Esophagus squamous epithelium (tissue), 5 donors: Measurements from ENCODE around the gene ADPRM. TPM values are rescaled to one million over a fixed set of nuclear protein-coding genes. Genes with fewer than 3 reads are reported as not detected.

ENCODE experiments used
- DNase-seq: peaks from one replicate; lab custom pipeline; 2025; lab: John Stamatoyannopoulos, UW
- H3K27ac ChIP-seq, 4 donors: fragments of 200-600 bp; sonication (generic); one replicate each; pipeline ENCODE4 v1.5.1; 2016 to 2019; ENCODE audit warnings: mild to moderate bottlenecking in 1 of 4
- H3K27me3 ChIP-seq, 4 donors: fragments of 200-600 bp; sonication (generic); 1 replicate in 3 of 4; 2 replicates in 1 of 4; pipeline versions ENCODE4 v1.5.1 to v1.6.0; 2017 to 2021; ENCODE audit warnings: antibody characterized with exemption in 1 of 4
- H3K36me3 ChIP-seq, 3 donors: fragments of 200-600 bp; sonication (generic); one replicate each; pipeline ENCODE4 v1.5.1; 2016 to 2019
- H3K4me1 ChIP-seq, 3 donors: fragments of 200-600 bp; sonication (generic); one replicate each; pipeline ENCODE4 v1.5.1; 2017 to 2019
- H3K4me3 ChIP-seq, 4 donors: fragments of 200-600 bp; sonication (generic); 1 replicate in 3 of 4; 2 replicates in 1 of 4; pipeline ENCODE4 v1.5.1; 2016 to 2019; ENCODE audit warnings: mild to moderate bottlenecking in 2 of 4, moderate library complexity in 1 of 4
- H3K9me3 ChIP-seq, 3 donors: fragments of 200-600 bp; sonication (generic); one replicate each; pipeline ENCODE4 v1.5.1; 2016 to 2019
- CTCF ChIP-seq, 6 experiments: fragments of 450-650 bp in 4 of 6; fragments of 200-600 bp in 2 of 6; sonication (generic) in 2 of 6; IDR thresholded peaks; one replicate each; pipeline ENCODE4 v1.5.1; 2016 to 2019; ENCODE audit warnings: antibody characterized with exemption in 6 of 6, mild to moderate bottlenecking in 4 of 6, moderate library complexity in 4 of 6
- POLR2A ChIP-seq, 4 donors: fragments of 450-650 bp; IDR thresholded peaks; one replicate each; pipeline ENCODE4 v1.6.1; 2017; ENCODE audit warnings: antibody characterized with exemption in 4 of 4, mild to moderate bottlenecking in 4 of 4, moderate library complexity in 3 of 4
- WGBS, 2 donors: methylation state at CpG; one replicate each; pipeline ENCODE4 v1.1.5; 2018; 5-methylcytosine and 5-hydroxymethylcytosine counted together
- intact Hi-C: fragments of 100-400 bp; cut with DNase I; formaldehyde crosslinking; loops from one replicate; pipeline ENCODE4 v1.15.0; 2022
- total RNA-seq, 4 donors: library from RNA; depleted of rRNA; stranded (reverse); fragments of >200 nt; gene quantifications; one replicate each; pipeline ENCODE4 v1.1.0, GENCODE V29; 2016
- donor health status: DM: yes; HTN: yes; CAD: no.

ADPRM gene
- total RNA-seq, 4 donors from 2014 or later: 3.3 to 11.8 (median 4.4) TPM

GRCh38 chr17:10733666-10734065 lies 36.3 kb downstream of the ADPRM start:
- TF ChIP-seq POLR2A (IDR thresholded peaks at IDR 0.05) (no peak), CTCF (IDR thresholded peaks at IDR 0.05) (no peak)
- Histone ChIP-seq H3K27ac (no peak overlapping the region), H3K27me3 (no peaks in the 10 kb centered on the region), H3K9me3 (no peaks in the 10 kb centered on the region), H3K4me1 (peaks cover 0 to 44% (median 5%) of the 10 kb centered on the region in 3 donors), H3K36me3 (no peaks in the 10 kb centered on the region), H3K4me3 (no peak overlapping the region)
- 88 to 90% methylated on average over 3 of the region's 3 CpGs for WGBS, 2 donors
- no peak for DNase-seq
- intact Hi-C loops: no loop called here

- intact Hi-C loops: no loop called here
- H3K27ac ChIP-seq: no peak overlapping the region
- DNase-seq: no peak
- H3K36me3 ChIP-seq: no peaks in the 10 kb centered on the region
- 62 to 68% methylated on average over 2 of the region's 2 CpGs for WGBS, 2 donors
- H3K4me3 ChIP-seq: no peak overlapping the region
- H3K4me1 ChIP-seq: peaks cover 0 to 33% (median 5%) of the 10 kb centered on the region in 3 donors
- H3K9me3 ChIP-seq: no peaks in the 10 kb centered on the region
- TF ChIP-seq POLR2A (IDR thresholded peaks at IDR 0.05): no peak
- TF ChIP-seq CTCF (IDR thresholded peaks at IDR 0.05): no peak
- no peaks in the 10 kb centered on the region for H3K27me3 ChIP-seq
These were observed 37.9 kb downstream of the ADPRM start for GRCh38 chr17:10735251-10735650.

GRCh38 chr17:10735821-10736220 lies 38.4 kb downstream of the ADPRM start:
- Histone ChIP-seq H3K27ac (no peak overlapping the region), H3K27me3 (no peaks in the 10 kb centered on the region), H3K4me3 (no peak overlapping the region), H3K36me3 (no peaks in the 10 kb centered on the region), H3K9me3 (no peaks in the 10 kb centered on the region), H3K4me1 (peaks cover 0 to 27% (median 4%) of the 10 kb centered on the region in 3 donors)
- 83 to 90% methylated on average over 4 of the region's 4 CpGs for WGBS, 2 donors
- intact Hi-C loops: loop anchor here (2.0 kb wide), 1 partner anchor 109 kb away; no protein-coding TSS in a partner anchor
- TF ChIP-seq POLR2A (IDR thresholded peaks at IDR 0.05) (no peak), CTCF (IDR thresholded peaks at IDR 0.05) (no peak)
- DNase-seq: no peak

GRCh38 chr17:10737168-10737622 lies 39.8 kb downstream of the ADPRM start:
- intact Hi-C loops: loop anchor here (2.0 kb wide), 1 partner anchor 108 kb away; no protein-coding TSS in a partner anchor
- Histone ChIP-seq H3K27ac (peak overlapping the region in 3 of 4 donors; percentile 30 to 62 (median 43)), H3K27me3 (no peaks in the 10 kb centered on the region), H3K36me3 (no peaks in the 10 kb centered on the region), H3K9me3 (no peaks in the 10 kb centered on the region), H3K4me1 (peaks cover 0 to 19% (median 0%) of the 10 kb centered on the region in 3 donors), H3K4me3 (no peak overlapping the region)
- peak; percentile 36 to 89 (median 78) for TF ChIP-seq CTCF (IDR thresholded peaks at IDR 0.05)
- no peak for TF ChIP-seq POLR2A (IDR thresholded peaks at IDR 0.05)
- no peak for DNase-seq
- WGBS, 2 donors: 4% methylated on average over 6 of the region's 6 CpGs

GRCh38 chr17:10737736-10738135 lies 40.3 kb downstream of the ADPRM start:
- H3K4me3 ChIP-seq: no peak overlapping the region
- DNase-seq: no peak
- intact Hi-C loops: loop anchor here (2.0 kb wide), 1 partner anchor 107 kb away; no protein-coding TSS in a partner anchor
- WGBS, 2 donors: 71 to 77% methylated on average over 3 of the region's 3 CpGs
- TF ChIP-seq CTCF (IDR thresholded peaks at IDR 0.05) (no peak), POLR2A (IDR thresholded peaks at IDR 0.05) (no peak)
- H3K9me3 ChIP-seq: no peaks in the 10 kb centered on the region
- H3K4me1 ChIP-seq: peaks cover 0 to 19% (median 0%) of the 10 kb centered on the region in 3 donors
- H3K27me3 ChIP-seq: no peaks in the 10 kb centered on the region
- H3K36me3 ChIP-seq: no peaks in the 10 kb centered on the region
- H3K27ac ChIP-seq: peak overlapping the region in 3 of 4 donors; percentile 30 to 62 (median 43)
